Activated T-helper 17 cell treated with anti-CD3 and anti-CD28 coated beads, Interleukin-2, amount 50 U/mL, for 72 hours (primary cell): ENCODE measurements around the gene DHDH. TPM values are rescaled to one million over a fixed set of nuclear protein-coding genes. Genes with fewer than 3 reads are reported as not detected.
A peak's percentile ranks its signal among the peaks of the same experiment; 100 is the strongest.
"Not testable (repeated sequence)": the region's sequence is repeated elsewhere in the genome, so short reads cannot be mapped to it uniquely, and the experiment has no call there.

ENCODE experiments used
- ATAC-seq: fragments of 150-1000 bp; cut with Tn5 transposase; replicated peaks from 2 replicates; pipeline ENCODE4 v1.10.0; 2021; ENCODE audit warnings: mild to moderate bottlenecking, moderate library complexity
- H3K27ac Mint-ChIP-seq: one replicate; pipeline ENCODE4 v1.8.0; 2022; ENCODE audit warnings: mixed read lengths
- H3K27me3 Mint-ChIP-seq: one replicate; pipeline ENCODE4 v1.8.0; 2022; ENCODE audit warnings: mixed read lengths
- H3K36me3 Mint-ChIP-seq: one replicate; pipeline ENCODE4 v1.8.0; 2022; ENCODE audit warnings: low read depth, mild to moderate bottlenecking, mixed read lengths
- H3K4me1 Mint-ChIP-seq: one replicate; pipeline ENCODE4 v1.8.0; 2022; ENCODE audit warnings: mixed read lengths
- H3K4me3 Mint-ChIP-seq: one replicate; pipeline ENCODE4 v1.8.0; 2022; ENCODE audit warnings: mild to moderate bottlenecking, mixed read lengths
- H3K9me3 Mint-ChIP-seq: one replicate; pipeline ENCODE4 v1.8.0; 2022; ENCODE audit warnings: mixed read lengths
- total RNA-seq, 2 donors: library from RNA; stranded (reverse); gene quantifications; one replicate each; pipeline ENCODE4 v1.2.3, GENCODE V29; 2022

DHDH gene
- total RNA-seq, 2 donors from 2014 or later, result 1.2 to 3.8 TPM

GRCh38 chr19:48925240-48925843 is 8.2 kb upstream of the DHDH start:
- Mint-ChIP-seq H3K36me3 (peaks cover 24% of the 10 kb centered on the region), H3K27ac (no peak overlapping the region), H3K4me3 (no peak overlapping the region), H3K27me3 (no peaks in the 10 kb centered on the region), H3K9me3 (no peaks in the 10 kb centered on the region), H3K4me1 (no peaks in the 10 kb centered on the region)
- ATAC-seq, result peak; percentile 56

GRCh38 chr19:48925890-48926289 is 7.6 kb upstream of the DHDH start:
- H3K36me3 Mint-ChIP-seq, result peaks cover 22% of the 10 kb centered on the region
- not testable (repeated sequence) for ATAC-seq, H3K27ac Mint-ChIP-seq, H3K27me3 Mint-ChIP-seq, H3K4me3 Mint-ChIP-seq, H3K9me3 Mint-ChIP-seq, H3K4me1 Mint-ChIP-seq

GRCh38 chr19:48926909-48927308 is 6.6 kb upstream of the DHDH start:
- Mint-ChIP-seq H3K27me3 (no peaks in the 10 kb centered on the region), H3K9me3 (no peaks in the 10 kb centered on the region), H3K4me1 (no peaks in the 10 kb centered on the region), H3K36me3 (peaks cover 13% of the 10 kb centered on the region), H3K4me3 (peak overlapping the region; percentile 40), H3K27ac (peak overlapping the region; percentile 25)
- ATAC-seq, result peak; percentile 87

GRCh38 chr19:48927692-48928091 is 5.8 kb upstream of the DHDH start:
- not testable (repeated sequence) for H3K4me1 Mint-ChIP-seq, H3K27me3 Mint-ChIP-seq, H3K27ac Mint-ChIP-seq, ATAC-seq, H3K36me3 Mint-ChIP-seq, H3K9me3 Mint-ChIP-seq, H3K4me3 Mint-ChIP-seq

- H3K9me3 Mint-ChIP-seq, result no peaks in the 10 kb centered on the region
- H3K27me3 Mint-ChIP-seq, result no peaks in the 10 kb centered on the region
- H3K4me1 Mint-ChIP-seq, result peaks cover 4% of the 10 kb centered on the region
- H3K4me3 Mint-ChIP-seq, result no peak overlapping the region
- no peak overlapping the region for H3K27ac Mint-ChIP-seq
- no peak for ATAC-seq
- H3K36me3 Mint-ChIP-seq, result peaks cover 2% of the 10 kb centered on the region
Measured at GRCh38 chr19:48928164-48929025, 5.1 kb upstream of the DHDH start.

GRCh38 chr19:48934837-48935236 is 1.3 kb downstream of the DHDH start:
- ATAC-seq, result no peak
- no peaks in the 10 kb centered on the region for H3K9me3 Mint-ChIP-seq
- H3K4me1 Mint-ChIP-seq, result peaks cover 10% of the 10 kb centered on the region
- H3K36me3 Mint-ChIP-seq, result no peaks in the 10 kb centered on the region
- H3K27me3 Mint-ChIP-seq, result no peaks in the 10 kb centered on the region
- no peak overlapping the region for H3K4me3 Mint-ChIP-seq
- H3K27ac Mint-ChIP-seq, result no peak overlapping the region

- Mint-ChIP-seq H3K27me3 (no peaks in the 10 kb centered on the region), H3K36me3 (no peaks in the 10 kb centered on the region), H3K9me3 (no peaks in the 10 kb centered on the region), H3K4me1 (peaks cover 10% of the 10 kb centered on the region), H3K4me3 (no peak overlapping the region), H3K27ac (no peak overlapping the region)
- no peak for ATAC-seq
Measured at GRCh38 chr19:48935864-48936263, 2.4 kb downstream of the DHDH start.

GRCh38 chr19:48938256-48938655 is 4.8 kb downstream of the DHDH start:
- Mint-ChIP-seq H3K27ac (no peak overlapping the region), H3K4me3 (no peak overlapping the region), H3K4me1 (peaks cover 7% of the 10 kb centered on the region), H3K36me3 (no peaks in the 10 kb centered on the region), H3K27me3 (no peaks in the 10 kb centered on the region), H3K9me3 (no peaks in the 10 kb centered on the region)
- no peak for ATAC-seq

- Mint-ChIP-seq H3K4me3 (no peak overlapping the region), H3K4me1 (no peaks in the 10 kb centered on the region), H3K36me3 (no peaks in the 10 kb centered on the region), H3K9me3 (no peaks in the 10 kb centered on the region), H3K27me3 (no peaks in the 10 kb centered on the region), H3K27ac (no peak overlapping the region)
- ATAC-seq, result no peak
Measured at GRCh38 chr19:48940902-48941301, 7.4 kb downstream of the DHDH start.

- Mint-ChIP-seq H3K4me1 (no peaks in the 10 kb centered on the region), H3K4me3 (no peak overlapping the region), H3K27me3 (no peaks in the 10 kb centered on the region), H3K27ac (no peak overlapping the region), H3K36me3 (no peaks in the 10 kb centered on the region), H3K9me3 (no peaks in the 10 kb centered on the region)
- ATAC-seq, result no peak
Measured at GRCh38 chr19:48943081-48943480, 9.6 kb downstream of the DHDH start.

- Mint-ChIP-seq H3K9me3 (no peaks in the 10 kb centered on the region), H3K4me1 (no peaks in the 10 kb centered on the region), H3K27me3 (no peaks in the 10 kb centered on the region), H3K27ac (no peak overlapping the region), H3K36me3 (no peaks in the 10 kb centered on the region), H3K4me3 (no peak overlapping the region)
- no peak for ATAC-seq
Measured at GRCh38 chr19:48945415-48945814, 11.9 kb downstream of the DHDH start.

- H3K27ac Mint-ChIP-seq, result no peak overlapping the region
- no peak for ATAC-seq
- H3K27me3 Mint-ChIP-seq, result no peaks in the 10 kb centered on the region
- no peaks in the 10 kb centered on the region for H3K36me3 Mint-ChIP-seq
- no peaks in the 10 kb centered on the region for H3K9me3 Mint-ChIP-seq
- no peak overlapping the region for H3K4me3 Mint-ChIP-seq
- no peaks in the 10 kb centered on the region for H3K4me1 Mint-ChIP-seq
Measured at GRCh38 chr19:48945817-48946216, 12.3 kb downstream of the DHDH start.

- H3K4me3 Mint-ChIP-seq, result no peak overlapping the region
- ATAC-seq, result no peak
- no peaks in the 10 kb centered on the region for H3K9me3 Mint-ChIP-seq
- H3K27me3 Mint-ChIP-seq, result no peaks in the 10 kb centered on the region
- no peaks in the 10 kb centered on the region for H3K36me3 Mint-ChIP-seq
- no peak overlapping the region for H3K27ac Mint-ChIP-seq
- no peaks in the 10 kb centered on the region for H3K4me1 Mint-ChIP-seq
Measured at GRCh38 chr19:48946463-48947257, 13.2 kb downstream of the DHDH start.

- no peaks in the 10 kb centered on the region for H3K27me3 Mint-ChIP-seq
- H3K27ac Mint-ChIP-seq, result no peak overlapping the region
- H3K9me3 Mint-ChIP-seq, result no peaks in the 10 kb centered on the region
- H3K4me1 Mint-ChIP-seq, result no peaks in the 10 kb centered on the region
- no peak for ATAC-seq
- H3K36me3 Mint-ChIP-seq, result no peaks in the 10 kb centered on the region
- no peak overlapping the region for H3K4me3 Mint-ChIP-seq
Measured at GRCh38 chr19:48947258-48947542, 13.7 kb downstream of the DHDH start.

GRCh38 chr19:48950159-48950558 is 16.7 kb downstream of the DHDH start:
- Mint-ChIP-seq H3K4me3 (no peak overlapping the region), H3K36me3 (peaks cover 7% of the 10 kb centered on the region), H3K27me3 (no peaks in the 10 kb centered on the region), H3K27ac (no peak overlapping the region), H3K9me3 (no peaks in the 10 kb centered on the region), H3K4me1 (no peaks in the 10 kb centered on the region)
- ATAC-seq, result no peak
